ENCODE measurements around the gene CSNK2A1. TPM values are rescaled to one million over a fixed set of nuclear protein-coding genes. Genes with fewer than 3 reads are reported as not detected.

The CSNK2A1 gene
- total RNA-seq, 4 donors from 2014 or later: 85.0 to 107 (median 96.9) TPM

DNA sequence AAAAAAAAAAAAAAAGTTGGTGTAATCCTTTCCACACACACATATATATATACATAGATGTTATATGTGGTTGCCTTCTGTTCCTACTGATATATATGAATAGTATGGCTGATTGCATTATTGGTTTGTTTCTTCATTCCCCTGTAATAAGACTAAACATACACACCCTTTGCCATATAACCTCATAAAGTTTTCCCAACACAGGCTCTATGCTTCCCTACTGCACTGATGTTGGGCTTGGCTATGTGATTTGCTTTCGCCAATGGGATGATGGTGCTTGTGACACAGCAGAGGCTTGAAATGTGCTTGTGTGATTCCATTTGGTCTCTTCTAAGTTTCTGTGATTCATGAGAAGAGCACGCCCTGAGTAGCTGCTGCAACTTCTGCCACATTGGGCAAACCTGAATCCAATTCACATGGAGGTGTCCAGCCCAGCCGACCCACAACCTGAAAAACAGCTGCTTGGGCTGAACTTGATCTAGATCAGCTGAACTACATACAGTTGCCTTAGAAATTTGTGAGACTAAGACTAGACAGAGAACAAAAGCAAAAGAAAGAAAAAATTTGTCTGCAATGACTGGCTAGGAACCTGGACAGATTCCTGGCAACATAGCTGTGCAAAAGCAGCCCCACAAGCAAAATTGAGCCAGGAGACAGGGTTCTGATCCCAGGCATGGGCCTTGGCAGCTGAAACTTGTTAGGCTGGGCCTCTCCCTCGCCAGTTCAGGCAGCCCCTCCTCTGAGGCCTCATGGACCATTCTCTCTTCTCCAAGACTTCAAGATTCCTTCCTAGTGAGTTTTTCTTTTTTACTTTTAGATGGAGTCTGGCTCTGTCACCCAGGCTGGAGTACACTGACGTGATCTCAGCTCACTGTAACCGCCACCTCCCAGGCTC lies 67.9 kb downstream of the CSNK2A1 start:
- H3K4me3 ChIP-seq: no peak overlapping the region
- no peaks in the 10 kb centered on the region for H3K27me3 ChIP-seq
- WGBS: 74% methylated on average over 6 of the region's 6 CpGs
- no peaks in the 10 kb centered on the region for H3K4me1 ChIP-seq
- no peak overlapping the region for H3K27ac ChIP-seq
- H3K9me3 ChIP-seq: no peaks in the 10 kb centered on the region
- H3K36me3 ChIP-seq: no peaks in the 10 kb centered on the region
- TF ChIP-seq, protein P1, sequence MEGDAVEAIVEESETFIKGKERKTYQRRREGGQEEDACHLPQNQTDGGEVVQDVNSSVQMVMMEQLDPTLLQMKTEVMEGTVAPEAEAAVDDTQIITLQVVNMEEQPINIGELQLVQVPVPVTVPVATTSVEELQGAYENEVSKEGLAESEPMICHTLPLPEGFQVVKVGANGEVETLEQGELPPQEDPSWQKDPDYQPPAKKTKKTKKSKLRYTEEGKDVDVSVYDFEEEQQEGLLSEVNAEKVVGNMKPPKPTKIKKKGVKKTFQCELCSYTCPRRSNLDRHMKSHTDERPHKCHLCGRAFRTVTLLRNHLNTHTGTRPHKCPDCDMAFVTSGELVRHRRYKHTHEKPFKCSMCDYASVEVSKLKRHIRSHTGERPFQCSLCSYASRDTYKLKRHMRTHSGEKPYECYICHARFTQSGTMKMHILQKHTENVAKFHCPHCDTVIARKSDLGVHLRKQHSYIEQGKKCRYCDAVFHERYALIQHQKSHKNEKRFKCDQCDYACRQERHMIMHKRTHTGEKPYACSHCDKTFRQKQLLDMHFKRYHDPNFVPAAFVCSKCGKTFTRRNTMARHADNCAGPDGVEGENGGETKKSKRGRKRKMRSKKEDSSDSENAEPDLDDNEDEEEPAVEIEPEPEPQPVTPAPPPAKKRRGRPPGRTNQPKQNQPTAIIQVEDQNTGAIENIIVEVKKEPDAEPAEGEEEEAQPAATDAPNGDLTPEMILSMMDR (IDR thresholded peaks at IDR 0.05): no peak
- TF ChIP-seq POLR2A (IDR thresholded peaks at IDR 0.05) (no peak), POLR2AphosphoS5 (IDR thresholded peaks at IDR 0.05) (no peak), EP300 (IDR thresholded peaks at IDR 0.05) (no peak)
- no peak for DNase-seq (ENCODE audit: low spot score in 2 of 2)

DNA sequence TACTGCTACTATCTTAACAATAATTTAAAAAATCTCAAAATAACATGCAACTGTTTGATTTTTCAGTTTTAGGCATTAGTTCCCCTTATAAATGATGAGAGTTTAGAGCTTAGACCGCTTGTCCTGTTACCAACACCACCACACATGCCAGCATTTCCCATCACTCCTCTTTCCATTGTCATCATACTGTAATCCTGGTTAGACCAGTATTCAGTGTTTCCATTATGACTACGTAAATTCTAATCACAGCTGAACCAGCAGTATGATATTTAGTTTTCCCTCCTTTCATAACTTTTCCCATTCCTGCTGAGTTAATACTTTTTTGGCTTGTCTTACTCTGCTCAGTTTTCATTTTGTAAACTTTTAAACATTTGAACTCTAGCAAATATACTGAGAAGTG lies 69.0 kb downstream of the CSNK2A1 start:
- DNase-seq (ENCODE audit: low spot score in 2 of 2): no peak
- Histone ChIP-seq H3K27ac (no peak overlapping the region), H3K27me3 (no peaks in the 10 kb centered on the region), H3K9me3 (no peaks in the 10 kb centered on the region), H3K4me3 (no peak overlapping the region), H3K36me3 (no peaks in the 10 kb centered on the region), H3K4me1 (no peaks in the 10 kb centered on the region)
- TF ChIP-seq, protein P1 (IDR thresholded peaks at IDR 0.05): no peak
- WGBS: 86% methylated on average over 2 of the region's 2 CpGs

DNA sequence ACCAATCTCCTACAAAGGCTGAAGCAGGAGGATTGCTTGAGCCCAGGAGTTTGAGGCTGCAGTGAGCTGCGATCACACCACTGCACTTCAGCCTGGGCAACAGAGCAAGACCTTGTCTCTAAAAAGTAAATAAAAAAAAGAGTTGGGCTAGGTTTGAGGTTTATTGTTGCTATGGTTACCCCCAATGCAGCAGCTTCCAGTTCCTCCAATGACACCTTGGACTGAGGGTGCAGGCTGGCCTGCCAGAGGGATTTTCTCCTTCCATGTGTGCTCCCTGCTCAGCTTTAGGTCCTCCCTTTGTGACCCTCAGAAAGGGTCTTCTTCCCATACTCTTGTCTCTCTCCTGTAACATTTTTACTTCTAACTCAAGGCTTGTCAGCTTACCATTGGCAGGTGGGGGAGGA lies 70.7 kb downstream of the CSNK2A1 start:
- WGBS: 94% methylated on average over 1 of the region's 1 CpG
- no peak overlapping the region for H3K4me3 ChIP-seq

GRCh38 chr20:472137-472846 lies 71.3 kb downstream of the CSNK2A1 start:
- no peaks in the 10 kb centered on the region for H3K27me3 ChIP-seq
- no peaks in the 10 kb centered on the region for H3K4me1 ChIP-seq
- 86% methylated on average over 9 of the region's 9 CpGs for WGBS
- H3K4me3 ChIP-seq: no peak overlapping the region
- H3K9me3 ChIP-seq: no peaks in the 10 kb centered on the region
- H3K36me3 ChIP-seq: no peaks in the 10 kb centered on the region
- no peak for DNase-seq (ENCODE audit: low spot score in 2 of 2)
- no peak for TF ChIP-seq POLR2AphosphoS5 (IDR thresholded peaks at IDR 0.05)
- no peak for TF ChIP-seq EP300 (IDR thresholded peaks at IDR 0.05)
- TF ChIP-seq, protein P1 (IDR thresholded peaks at IDR 0.05): no peak
- TF ChIP-seq POLR2A (IDR thresholded peaks at IDR 0.05): no peak
- no peak overlapping the region for H3K27ac ChIP-seq

More for the DNA sequence above, 70.7 kb downstream of the CSNK2A1 start:
- DNase-seq (ENCODE audit: low spot score in 2 of 2): no peak
- H3K4me1 ChIP-seq: no peaks in the 10 kb centered on the region
- no peak overlapping the region for H3K27ac ChIP-seq
- TF ChIP-seq POLR2A (IDR thresholded peaks at IDR 0.05) (no peak), POLR2AphosphoS5 (IDR thresholded peaks at IDR 0.05) (no peak)
- TF ChIP-seq, protein P1 (IDR thresholded peaks at IDR 0.05): no peak
- no peaks in the 10 kb centered on the region for H3K36me3 ChIP-seq
- no peaks in the 10 kb centered on the region for H3K9me3 ChIP-seq
- H3K27me3 ChIP-seq: no peaks in the 10 kb centered on the region
